SK-N-SH treated with all-trans-retinoic acid at 6 μM for 48 hours (cell line): ENCODE measurements around the gene QKI.

Experiments used
- ATAC-seq: fragments of 200-7000 bp; cut with Tn5 transposase; 3 replicates; pipeline ENCODE4 v1.9.1; 2020; ENCODE audit warnings: mild to moderate bottlenecking, moderate library complexity
- ARNTL ChIP-seq: fragments of 450-650 bp; formaldehyde crosslinking; IDR thresholded peaks from 2 replicates; pipeline ENCODE4 v1.5.0; 2020; ENCODE audit warnings: low read depth, mild to moderate bottlenecking, moderate library complexity, borderline replicate concordance
- BACH2 ChIP-seq: fragments of 250-450 bp; sonication (Bioruptor Pico); IDR thresholded peaks from 2 replicates; pipeline ENCODE4 v1.9.0; 2021; ENCODE audit warnings: mild to moderate bottlenecking, borderline replicate concordance
- CREB5 ChIP-seq: fragments of 250-450 bp; sonication (Bioruptor Pico); IDR thresholded peaks from 2 replicates; pipeline ENCODE4 v1.5.1; 2020; ENCODE audit warnings: low read depth, mild to moderate bottlenecking, moderate library complexity
- CSDC2 ChIP-seq: fragments of 250-450 bp; sonication (Bioruptor Pico); IDR thresholded peaks from 2 replicates; pipeline ENCODE4 v1.5.0; 2020; ENCODE audit warnings: mild to moderate bottlenecking, moderate library complexity
- CSRNP3 ChIP-seq: fragments of 250-450 bp; sonication (Bioruptor Pico); IDR thresholded peaks from 2 replicates; pipeline ENCODE4 v1.5.1; 2021; ENCODE audit warnings: mild to moderate bottlenecking, moderate library complexity
- ESRRG ChIP-seq: fragments of 250-450 bp; sonication (Bioruptor Pico); IDR thresholded peaks from 2 replicates; pipeline ENCODE4 v1.6.1; 2021; ENCODE audit warnings: mild to moderate bottlenecking
- GLIS3 ChIP-seq: fragments of 250-450 bp; sonication (Bioruptor Pico); IDR thresholded peaks from 2 replicates; pipeline ENCODE4 v1.5.0; 2020; ENCODE audit warnings: mild to moderate bottlenecking, moderate library complexity
- ISL1 ChIP-seq: fragments of 250-450 bp; sonication (Bioruptor Pico); IDR thresholded peaks from 2 replicates; pipeline ENCODE4 v2.1.2; 2022; ENCODE audit warnings: mild to moderate bottlenecking, moderate library complexity
- OSR1 ChIP-seq: fragments of 250-450 bp; sonication (Bioruptor Pico); IDR thresholded peaks from 2 replicates; pipeline ENCODE4 v1.8.0; 2022; ENCODE audit warnings: moderate library complexity, mild to moderate bottlenecking, inconsistent platforms
- PATZ1 ChIP-seq: fragments of 250-450 bp; sonication (Bioruptor Pico); IDR thresholded peaks from 2 replicates; pipeline ENCODE4 v1.8.0; 2020; ENCODE audit warnings: mild to moderate bottlenecking, moderate library complexity, borderline replicate concordance
- PPARA ChIP-seq: fragments of 250-450 bp; sonication (Bioruptor Pico); IDR thresholded peaks from 2 replicates; pipeline ENCODE4 v1.5.0; 2020; ENCODE audit warnings: mild to moderate bottlenecking, borderline replicate concordance
- RARB ChIP-seq: fragments of 250-450 bp; sonication (Bioruptor Pico); IDR thresholded peaks from 2 replicates; pipeline ENCODE4 v1.8.0; 2021; ENCODE audit warnings: mild to moderate bottlenecking, moderate library complexity
- SNAI2 ChIP-seq: fragments of 250-450 bp; sonication (Bioruptor Pico); IDR thresholded peaks from 2 replicates; pipeline ENCODE4 v1.5.0; 2020; ENCODE audit warnings: mild to moderate bottlenecking, moderate library complexity
- TCF4 ChIP-seq: fragments of 250-450 bp; sonication (Bioruptor Pico); IDR thresholded peaks from 2 replicates; pipeline ENCODE4 v1.8.0; 2021; ENCODE audit warnings: mild to moderate bottlenecking, moderate library complexity, borderline replicate concordance
- TOX ChIP-seq: fragments of 250-450 bp; sonication (Bioruptor Pico); IDR thresholded peaks from 2 replicates; pipeline ENCODE4 v1.8.0; 2021; ENCODE audit warnings: mild to moderate bottlenecking, moderate library complexity, borderline replicate concordance
- TSHZ2 ChIP-seq: fragments of 250-450 bp; sonication (Bioruptor Pico); IDR thresholded peaks from 2 replicates; pipeline ENCODE4 v1.5.0; 2020; ENCODE audit warnings: mild to moderate bottlenecking, moderate library complexity
- ZC3H10 ChIP-seq: fragments of 250-450 bp; sonication (Bioruptor Pico); IDR thresholded peaks from 2 replicates; pipeline ENCODE4 v1.5.1; 2021; ENCODE audit warnings: mild to moderate bottlenecking, moderate library complexity
- ZFP30 ChIP-seq: fragments of 450-650 bp; formaldehyde crosslinking; IDR thresholded peaks from 2 replicates; pipeline ENCODE4 v1.5.0; 2022; ENCODE audit warnings: mild to moderate bottlenecking, moderate library complexity
- ZNF565 ChIP-seq: fragments of 450-650 bp; formaldehyde crosslinking; conservative IDR thresholded peaks from 2 replicates; pipeline ENCODE4 v1.5.0; 2020; ENCODE audit warnings: low read depth, mild to moderate bottlenecking, moderate library complexity
- ZNF70 ChIP-seq: fragments of 450-650 bp; formaldehyde crosslinking; IDR thresholded peaks from 2 replicates; pipeline ENCODE4 v1.5.0; 2020; ENCODE audit warnings: mild to moderate bottlenecking, moderate library complexity
- ZNF8 ChIP-seq: fragments of 450-650 bp; formaldehyde crosslinking; IDR thresholded peaks from 2 replicates; pipeline ENCODE4 v1.5.0; 2020; ENCODE audit warnings: mild to moderate bottlenecking, moderate library complexity

Gene QKI

GRCh38 chr6:163402616-163403015 is 11.9 kb upstream of the QKI start (continued):
- TF ChIP-seq CSRNP3 (CRISPR knock-in tag) = no peak
- no peak for TF ChIP-seq TOX (CRISPR knock-in tag)
- TF ChIP-seq ZNF8 (CRISPR knock-in tag) = no peak
- TF ChIP-seq RARB = no peak
- no peak for TF ChIP-seq ZNF70 (CRISPR knock-in tag)
- no peak for TF ChIP-seq ZFP30
- TF ChIP-seq OSR1 (CRISPR knock-in tag) = no peak
- TF ChIP-seq TSHZ2 (CRISPR knock-in tag) = no peak

- TF ChIP-seq PATZ1 (CRISPR knock-in tag) = no peak
- no peak for TF ChIP-seq ZNF70 (CRISPR knock-in tag)
- no peak for TF ChIP-seq ZNF565 (CRISPR knock-in tag)
- TF ChIP-seq ZNF8 (CRISPR knock-in tag) = no peak
- no peak for TF ChIP-seq ESRRG
- no peak for TF ChIP-seq ISL1 (CRISPR knock-in tag)
- no peak for TF ChIP-seq GLIS3 (CRISPR knock-in tag)
- TF ChIP-seq OSR1 (CRISPR knock-in tag) = no peak
- no peak for TF ChIP-seq BACH2 (CRISPR knock-in tag)
- TF ChIP-seq RARB = no peak
- no peak for TF ChIP-seq CSDC2 (CRISPR knock-in tag)
- no peak for TF ChIP-seq ARNTL
- TF ChIP-seq, all 23 proteins: peak for 0
- ATAC-seq = no peak
These were observed 9.7 kb upstream of the QKI start for GRCh38 chr6:163404825-163405265.

- ATAC-seq = peak; percentile 31; the same call in 1 of the 3 replicates
- TF ChIP-seq ZNF565 (CRISPR knock-in tag) (no peak), SNAI2 (CRISPR knock-in tag) (0 out of 2 replicates have a peak, but pooled peaks have one; percentile 5), TOX (CRISPR knock-in tag) (no peak), OSR1 (CRISPR knock-in tag) (no peak), TCF4 (CRISPR knock-in tag) (0 out of 2 replicates have a peak, but pooled peaks have one; percentile 18)
- TF ChIP-seq, all 23 proteins: peak for 2
These were observed 8.9 kb upstream of the QKI start for GRCh38 chr6:163405412-163406309.

GRCh38 chr6:163406366-163406765 is 8.2 kb upstream of the QKI start:
- TF ChIP-seq ZC3H10 (CRISPR knock-in tag) (no peak), CREB5 (no peak), ZNF565 (CRISPR knock-in tag) (no peak), CSDC2 (CRISPR knock-in tag) (no peak), OSR1 (CRISPR knock-in tag) (no peak), PPARA (CRISPR knock-in tag) (no peak)
- ATAC-seq = no peak
